PFSK-1 (cell line): ENCODE data around the gene SORL1.

Source experiments
- POLR2AphosphoS5 ChIP-seq: IDR thresholded peaks from 2 replicates; pipeline ENCODE4 v1.6.1; 2012; ENCODE audit warnings: low read depth, mild to moderate bottlenecking, control low read depth, low read length, moderate library complexity
- REST ChIP-seq, 2 experiments: IDR thresholded peaks; 2 replicates each; pipeline versions ENCODE4 v1.6.1 to v1.8.0; 2011 to 2012; ENCODE audit warnings: low read depth in 2 of 2, low read length in 2 of 2, control low read depth in 1 of 2, inconsistent platforms in 1 of 2, mild to moderate bottlenecking in 1 of 2, moderate library complexity in 1 of 2; ENCODE audit not compliant: insufficient read depth in 1 of 2
- SIN3A ChIP-seq: IDR thresholded peaks from 2 replicates; pipeline ENCODE4 v1.6.1; 2012; ENCODE audit warnings: mild to moderate bottlenecking, low read length, moderate library complexity, borderline replicate concordance; ENCODE audit not compliant: insufficient read depth
- TAF1 ChIP-seq: IDR thresholded peaks from 2 replicates; pipeline ENCODE4 v1.6.1; 2012; ENCODE audit warnings: low read length, control low read depth, borderline replicate concordance; ENCODE audit not compliant: insufficient read depth

DNA sequence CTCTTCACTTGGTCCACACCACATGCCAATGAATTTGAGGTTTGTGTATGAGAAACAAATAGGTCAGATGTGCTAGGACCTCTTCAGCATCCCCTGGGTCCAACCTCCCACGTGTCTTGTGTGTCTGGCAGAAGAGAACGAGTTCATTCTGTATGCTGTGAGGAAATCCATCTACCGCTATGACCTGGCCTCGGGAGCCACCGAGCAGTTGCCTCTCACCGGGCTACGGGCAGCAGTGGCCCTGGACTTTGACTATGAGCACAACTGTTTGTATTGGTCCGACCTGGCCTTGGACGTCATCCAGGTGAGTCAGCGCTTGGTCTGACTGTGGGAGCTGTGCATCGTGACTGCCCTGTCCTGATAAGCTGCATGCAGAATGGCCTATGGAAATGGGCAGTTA, 101.7 kb downstream of the SORL1 start:
- TF ChIP-seq REST (IDR thresholded peaks at IDR 0.05; ENCODE audit: insufficient read depth in 1 of 2, low read depth in 2 of 2, low read length in 2 of 2), result no peak
- TF ChIP-seq TAF1, result no peak
- TF ChIP-seq POLR2AphosphoS5, result no peak
- no peak for TF ChIP-seq SIN3A
